Right lobe of liver (tissue), 6 donors: Measurements from ENCODE around the gene VWA8. TPM values are rescaled to one million over a fixed set of nuclear protein-coding genes. Genes with fewer than 3 reads are reported as not detected.
"Not testable (repeated sequence)": the region's sequence is repeated elsewhere in the genome, so short reads cannot be mapped to it uniquely, and the experiment has no call there.

Experiments
- ATAC-seq, 4 donors: fragments of 200-7000 bp; cut with Tn5 transposase; one replicate each; pipeline ENCODE4 v1.9.1; 2020; ENCODE audit warnings: mild to moderate bottlenecking in 4 of 4, moderate library complexity in 4 of 4
- DNase-seq, 3 donors: peaks; one replicate each; pipeline ENCODE4 v3.0.0-alpha.2; 2020
- H3K27ac ChIP-seq, 3 donors: fragments of 200-600 bp; one replicate each; pipeline ENCODE4 v1.8.0; 2022
- H3K27me3 ChIP-seq, 2 donors: fragments of 200-600 bp; one replicate each; pipeline ENCODE4 v1.8.0; 2022
- H3K36me3 ChIP-seq, 4 donors: fragments of 200-600 bp; sonication (generic) in 1 of 4; one replicate each; pipeline versions ENCODE4 v1.5.1 to v1.8.0; 2017 to 2022; ENCODE audit warnings: control low read depth in 1 of 4
- H3K4me1 ChIP-seq, 4 donors: fragments of 200-600 bp; sonication (generic) in 1 of 4; one replicate each; pipeline versions ENCODE4 v1.5.1 to v1.8.0; 2017 to 2022; ENCODE audit warnings: control low read depth in 1 of 4
- H3K4me3 ChIP-seq, 3 donors: fragments of 200-600 bp; one replicate each; pipeline ENCODE4 v1.8.0; 2022
- H3K9me3 ChIP-seq, 4 donors: fragments of 200-600 bp; sonication (generic) in 1 of 4; one replicate each; pipeline versions ENCODE4 v1.5.1 to v1.8.0; 2017 to 2022; ENCODE audit warnings: control low read depth in 1 of 4
- CTCF ChIP-seq, 4 donors: fragments of 200-600 bp in 3 of 4; fragments of 450-650 bp in 1 of 4; IDR thresholded peaks; one replicate each; pipeline versions ENCODE4 v1.5.1 to v1.8.0; 2016 to 2022; ENCODE audit warnings: antibody characterized with exemption in 4 of 4, mild to moderate bottlenecking in 2 of 4
- POLR2A ChIP-seq: fragments of 450-650 bp; IDR thresholded peaks from one replicate; pipeline ENCODE4 v1.6.1; 2017; ENCODE audit warnings: antibody characterized with exemption, mild to moderate bottlenecking
- WGBS: methylation state at CpG from one replicate; pipeline ENCODE4 v1.1.6; 2018; ENCODE audit warnings: low coverage, low lambda C conversion rate; ENCODE audit not compliant: insufficient coverage; ENCODE audit errors: missing lambda C conversion rate; 5-methylcytosine and 5-hydroxymethylcytosine counted together
- intact Hi-C, 2 donors: fragments of 100-400 bp; cut with DNase I; formaldehyde crosslinking; loops; one replicate each; pipeline versions ENCODE4 v1.11.2 to v1.14.1; 2022
- total RNA-seq, 6 experiments: library from RNA; depleted of rRNA in 2 of 6; stranded (reverse); fragments of >200 nt in 2 of 6; fragmentation: NEBNext Ultra II Directional in 3 of 6; extraction: Animal tissue kit (Norgen Biotek cat#: 25700) in 3 of 6; gene quantifications; one replicate each; pipeline versions ENCODE4 v1.1.0 to v1.2.4, GENCODE V29; 2016 to 2023
- donor health status: DM: no; HTN: yes; CAD: no.
- donor health status: DM: no; HTN: no; CAD: no.
- donor health status: DM: no; HTN: no; CAD: no.
- donor health status: DM: no; HTN: yes; CAD: no.
- donor health status: DM: no; HTN: yes; CAD: no.

Gene VWA8
- total RNA-seq, 6 experiments from 2014 or later = 19.4 to 33.8 (median 30.8) TPM

- Histone ChIP-seq H3K4me3 (no peak overlapping the region), H3K36me3 (no peaks in the 10 kb centered on the region), H3K27me3 (no peaks in the 10 kb centered on the region), H3K4me1 (no peaks in the 10 kb centered on the region), H3K27ac (no peak overlapping the region), H3K9me3 (no peaks in the 10 kb centered on the region)
- TF ChIP-seq CTCF (IDR thresholded peaks at IDR 0.05) (no peak), POLR2A (no peak)
- intact Hi-C loops = no loop called here
- no peak for DNase-seq
- no CpG with 5 or more reads among the region's 10 CpGs for WGBS
- ATAC-seq = no peak
Observed at GRCh38 chr13:41542281-41542680, 418.6 kb downstream of the VWA8 start.

DNA sequence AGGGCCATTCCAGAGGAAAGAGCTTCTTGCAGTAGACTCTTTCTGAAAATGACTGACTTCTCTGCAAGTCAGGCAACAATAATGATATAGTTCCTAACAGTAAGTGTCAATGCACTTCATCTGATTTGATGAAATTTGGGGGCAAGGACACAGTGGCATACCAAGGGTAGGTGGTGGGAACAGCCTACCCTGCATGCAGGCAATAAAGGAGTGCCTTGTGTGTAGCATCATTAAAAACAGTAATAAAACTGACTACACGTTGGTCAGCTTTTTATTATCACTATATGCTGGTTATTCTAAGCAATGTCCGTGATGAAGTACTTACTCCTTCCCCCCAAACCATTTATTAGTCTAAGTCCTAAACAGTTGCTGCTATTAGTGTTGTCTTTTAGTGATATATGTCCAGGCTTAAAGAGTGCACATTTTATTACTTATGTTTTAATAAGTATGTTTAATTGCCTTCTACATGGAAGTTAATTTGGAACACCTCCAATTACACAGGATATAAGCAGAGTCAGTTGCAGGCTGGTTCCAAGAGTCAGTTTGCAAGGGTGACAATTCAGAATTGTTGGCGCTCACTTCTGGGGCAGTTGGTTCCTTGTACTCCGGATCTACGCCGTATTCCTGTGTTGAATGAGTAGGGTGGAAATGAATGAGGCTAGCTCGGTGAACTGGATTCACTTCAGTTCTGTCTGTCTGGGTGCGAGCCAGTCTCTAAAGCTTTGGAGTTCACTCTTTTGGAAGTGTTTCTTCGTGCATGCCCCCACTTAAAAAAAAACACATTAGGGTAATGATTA lies 419.6 kb downstream of the VWA8 start:
- H3K9me3 ChIP-seq = no peaks in the 10 kb centered on the region
- no peak for TF ChIP-seq POLR2A
- TF ChIP-seq CTCF (IDR thresholded peaks at IDR 0.05) = no peak
- 93% methylated on average over 8 of the region's 9 CpGs for WGBS
- intact Hi-C loops = no loop called here
- no peaks in the 10 kb centered on the region for H3K4me1 ChIP-seq
- H3K36me3 ChIP-seq = no peaks in the 10 kb centered on the region
- DNase-seq = no peak
- no peaks in the 10 kb centered on the region for H3K27me3 ChIP-seq
- no peak overlapping the region for H3K27ac ChIP-seq
- ATAC-seq = no peak
- no peak overlapping the region for H3K4me3 ChIP-seq

DNA sequence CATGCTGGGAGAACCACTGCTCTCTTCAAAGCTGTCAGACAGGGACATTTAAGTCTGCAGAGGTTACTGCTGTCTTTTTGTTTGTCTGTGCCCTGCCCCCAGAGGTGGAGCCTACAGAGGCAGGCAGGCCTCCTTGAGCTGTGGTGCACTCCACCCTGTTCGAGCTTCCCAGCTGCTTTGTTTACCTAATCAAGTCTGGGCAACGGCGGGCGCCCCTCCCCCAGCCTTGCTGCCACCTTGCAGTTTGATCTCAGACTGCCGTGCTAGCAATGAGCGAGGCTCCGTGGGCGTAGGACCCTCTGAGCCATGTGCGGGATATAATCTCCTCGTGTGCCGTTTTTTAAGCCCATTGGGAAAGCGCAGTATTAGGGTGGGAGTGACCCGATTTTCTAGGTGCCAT lies 420.7 kb downstream of the VWA8 start:
- H3K4me3 ChIP-seq, H3K27me3 ChIP-seq, DNase-seq, H3K36me3 ChIP-seq, intact Hi-C loops, ATAC-seq, H3K4me1 ChIP-seq, H3K27ac ChIP-seq, H3K9me3 ChIP-seq: not testable (repeated sequence)
- 83% methylated on average over 1 of the region's 13 CpGs for WGBS

DNA sequence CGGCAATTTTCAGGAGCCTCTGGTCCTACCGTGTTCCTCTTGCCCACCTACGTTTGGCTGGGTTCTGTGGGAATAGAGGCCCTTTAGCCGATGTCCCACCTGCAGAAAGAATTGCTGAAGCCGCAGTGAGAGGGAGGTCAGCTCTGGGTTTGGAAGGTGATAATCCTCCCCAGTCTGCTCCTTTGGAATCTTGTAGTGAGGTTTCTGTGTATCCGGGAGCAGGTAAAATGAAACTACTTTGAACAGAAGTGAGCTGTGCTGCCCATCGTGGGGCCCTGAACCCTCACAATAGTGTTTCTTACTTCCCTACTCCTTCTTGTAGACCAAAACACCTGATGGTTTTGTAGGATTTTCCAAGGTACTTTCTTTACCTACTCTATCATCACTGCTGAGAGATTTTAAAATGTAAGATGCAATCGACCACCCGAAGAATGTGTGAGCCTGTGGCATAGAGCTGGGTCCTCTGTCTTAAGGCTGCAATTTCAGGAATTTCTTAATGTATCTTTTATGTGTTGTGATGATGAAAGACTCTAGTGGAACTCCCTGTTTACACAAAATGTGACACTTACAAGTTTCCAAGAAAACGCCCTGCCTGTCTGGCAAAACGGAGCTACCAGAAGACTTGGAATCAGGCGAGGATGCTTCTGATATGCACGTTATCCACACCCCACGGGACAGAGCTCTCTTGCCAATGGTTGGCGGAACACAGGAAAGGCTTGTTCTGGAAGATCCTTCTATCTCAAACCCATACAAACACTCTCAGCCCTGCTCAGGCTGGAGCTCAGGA lies 427.4 kb downstream of the VWA8 start:
- no peak for ATAC-seq
- intact Hi-C loops = no loop called here
- WGBS = 55% methylated on average over 14 of the region's 15 CpGs

More for the DNA sequence above, 427.4 kb downstream of the VWA8 start:
- H3K36me3 ChIP-seq = no peaks in the 10 kb centered on the region
- H3K27ac ChIP-seq = no peak overlapping the region
- no peak for DNase-seq
- H3K9me3 ChIP-seq = no peaks in the 10 kb centered on the region
- no peaks in the 10 kb centered on the region for H3K27me3 ChIP-seq
- no peak for TF ChIP-seq CTCF (IDR thresholded peaks at IDR 0.05)
- TF ChIP-seq POLR2A = no peak
- H3K4me3 ChIP-seq = no peak overlapping the region
- no peaks in the 10 kb centered on the region for H3K4me1 ChIP-seq
